ENCODE results near the gene FOXO3.

- no peak for TF ChIP-seq CTCF (IDR thresholded peaks at IDR 0.05)
- no peak for TF ChIP-seq EZH2 (IDR thresholded peaks at IDR 0.05)
- TF ChIP-seq EZH2phosphoT487 (IDR thresholded peaks at IDR 0.05), result no peak
Observed at GRCh38 chr6:108675226-108676200, 114.8 kb downstream of the FOXO3 start.

Data from neural progenitor cell (in vitro differentiated cells).